ENCODE data around the gene SPHKAP. TPM values are rescaled to one million over a fixed set of nuclear protein-coding genes. Genes with fewer than 3 reads are reported as not detected.
A peak's percentile ranks its signal among the peaks of the same experiment; 100 is the strongest.
"Not testable (repeated sequence)": the region's sequence is repeated elsewhere in the genome, so short reads cannot be mapped to it uniquely, and the experiment has no call there.

The SPHKAP gene, protein sequence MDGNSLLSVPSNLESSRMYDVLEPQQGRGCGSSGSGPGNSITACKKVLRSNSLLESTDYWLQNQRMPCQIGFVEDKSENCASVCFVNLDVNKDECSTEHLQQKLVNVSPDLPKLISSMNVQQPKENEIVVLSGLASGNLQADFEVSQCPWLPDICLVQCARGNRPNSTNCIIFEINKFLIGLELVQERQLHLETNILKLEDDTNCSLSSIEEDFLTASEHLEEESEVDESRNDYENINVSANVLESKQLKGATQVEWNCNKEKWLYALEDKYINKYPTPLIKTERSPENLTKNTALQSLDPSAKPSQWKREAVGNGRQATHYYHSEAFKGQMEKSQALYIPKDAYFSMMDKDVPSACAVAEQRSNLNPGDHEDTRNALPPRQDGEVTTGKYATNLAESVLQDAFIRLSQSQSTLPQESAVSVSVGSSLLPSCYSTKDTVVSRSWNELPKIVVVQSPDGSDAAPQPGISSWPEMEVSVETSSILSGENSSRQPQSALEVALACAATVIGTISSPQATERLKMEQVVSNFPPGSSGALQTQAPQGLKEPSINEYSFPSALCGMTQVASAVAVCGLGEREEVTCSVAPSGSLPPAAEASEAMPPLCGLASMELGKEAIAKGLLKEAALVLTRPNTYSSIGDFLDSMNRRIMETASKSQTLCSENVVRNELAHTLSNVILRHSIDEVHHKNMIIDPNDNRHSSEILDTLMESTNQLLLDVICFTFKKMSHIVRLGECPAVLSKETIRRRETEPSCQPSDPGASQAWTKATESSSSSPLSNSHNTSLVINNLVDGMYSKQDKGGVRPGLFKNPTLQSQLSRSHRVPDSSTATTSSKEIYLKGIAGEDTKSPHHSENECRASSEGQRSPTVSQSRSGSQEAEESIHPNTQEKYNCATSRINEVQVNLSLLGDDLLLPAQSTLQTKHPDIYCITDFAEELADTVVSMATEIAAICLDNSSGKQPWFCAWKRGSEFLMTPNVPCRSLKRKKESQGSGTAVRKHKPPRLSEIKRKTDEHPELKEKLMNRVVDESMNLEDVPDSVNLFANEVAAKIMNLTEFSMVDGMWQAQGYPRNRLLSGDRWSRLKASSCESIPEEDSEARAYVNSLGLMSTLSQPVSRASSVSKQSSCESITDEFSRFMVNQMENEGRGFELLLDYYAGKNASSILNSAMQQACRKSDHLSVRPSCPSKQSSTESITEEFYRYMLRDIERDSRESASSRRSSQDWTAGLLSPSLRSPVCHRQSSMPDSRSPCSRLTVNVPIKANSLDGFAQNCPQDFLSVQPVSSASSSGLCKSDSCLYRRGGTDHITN (N-terminal part only)
- not detected for total RNA-seq

DNA sequence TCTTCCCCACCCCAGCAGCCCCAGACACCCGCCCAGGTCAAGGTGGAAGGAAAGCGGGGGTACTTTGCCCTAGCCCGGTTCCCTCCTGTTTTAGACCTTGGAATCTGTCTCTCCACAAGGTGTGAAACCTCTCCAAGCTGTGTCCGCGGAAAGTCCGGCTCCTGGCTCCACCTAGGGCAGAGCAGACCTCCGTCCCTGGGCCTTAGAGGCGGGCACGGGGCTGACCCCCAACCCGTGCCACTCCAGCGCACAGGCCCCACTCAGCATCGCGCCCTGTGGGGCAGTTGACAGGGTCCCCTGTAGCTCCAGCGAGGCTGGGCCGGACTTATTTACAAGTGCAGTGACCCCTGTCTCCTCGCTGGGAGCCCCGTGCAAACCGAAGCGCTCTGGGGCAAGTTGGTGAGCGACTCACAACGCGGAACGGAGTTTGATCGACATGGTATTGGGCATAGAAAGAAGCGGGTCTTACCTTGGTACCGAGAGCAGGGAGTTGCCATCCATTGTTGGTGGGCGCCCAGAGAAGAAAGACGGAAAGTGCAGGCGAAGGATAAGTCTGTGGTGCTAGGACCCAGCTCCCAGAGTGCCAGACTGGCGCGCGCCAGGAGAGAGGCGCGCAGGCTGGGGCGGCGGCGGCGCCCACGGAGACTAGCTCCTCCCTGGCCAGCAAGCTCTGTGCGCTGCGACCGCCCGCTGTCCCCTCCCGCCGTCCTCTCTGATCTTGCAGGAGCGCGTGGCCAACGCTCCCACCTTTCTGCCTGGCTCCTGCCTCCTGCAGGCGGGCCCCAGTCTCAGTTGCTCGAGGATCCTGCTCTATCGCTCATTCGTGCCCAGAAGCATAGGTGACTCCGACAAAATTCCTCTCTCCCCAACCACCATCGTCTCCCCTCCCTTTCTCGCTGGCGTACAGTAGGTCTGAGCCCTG lies at the start of gene SPHKAP:
Gene SPHKAP, minus strand, starts transcription at position 590 of the 922 bp plus-strand sequence. Its CDS starts 89 bp downstream, at position 501.
- Mint-ChIP-seq H3K27me3 (peaks cover 4% of the 10 kb centered on the region), H3K4me1 (no peaks in the 10 kb centered on the region), H3K27ac (no peak within 1 kb of the TSS), H3K36me3 (no peaks in the 10 kb centered on the region), H3K4me3 (no peak within 1 kb of the TSS), H3K9me3 (ENCODE audit: low read depth) (peaks cover 7% of the 10 kb centered on the region)
- ATAC-seq (no peak), DNase-seq (no peak)
- CTCF ChIA-PET = no interaction called here

DNA sequence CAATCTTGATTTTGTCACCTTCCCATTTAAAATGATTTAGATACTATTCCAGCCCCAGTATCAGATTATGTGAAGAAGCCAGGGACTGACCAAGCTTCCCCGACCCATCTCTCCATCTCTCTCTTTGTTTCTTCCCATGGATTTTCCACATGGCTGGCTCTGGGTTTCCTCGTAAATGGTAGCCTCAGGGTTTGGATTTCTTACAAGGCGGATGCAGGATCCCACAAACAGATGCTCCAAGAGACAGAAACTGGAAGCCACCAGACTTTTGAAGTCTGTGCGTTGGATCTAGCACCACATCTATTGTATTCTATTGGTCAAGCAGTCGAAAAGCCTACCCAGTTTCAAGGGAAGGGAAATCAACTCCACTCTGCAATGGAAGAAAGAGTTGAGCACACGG lies 46.0 kb upstream of the SPHKAP start:
- ATAC-seq = no peak
- Mint-ChIP-seq H3K36me3 (no peaks in the 10 kb centered on the region), H3K27ac (no peak overlapping the region), H3K4me1 (no peaks in the 10 kb centered on the region), H3K27me3 (no peaks in the 10 kb centered on the region), H3K9me3 (ENCODE audit: low read depth) (no peaks in the 10 kb centered on the region), H3K4me3 (no peak overlapping the region)
- CTCF ChIA-PET = no interaction called here
- no peak for DNase-seq

DNA sequence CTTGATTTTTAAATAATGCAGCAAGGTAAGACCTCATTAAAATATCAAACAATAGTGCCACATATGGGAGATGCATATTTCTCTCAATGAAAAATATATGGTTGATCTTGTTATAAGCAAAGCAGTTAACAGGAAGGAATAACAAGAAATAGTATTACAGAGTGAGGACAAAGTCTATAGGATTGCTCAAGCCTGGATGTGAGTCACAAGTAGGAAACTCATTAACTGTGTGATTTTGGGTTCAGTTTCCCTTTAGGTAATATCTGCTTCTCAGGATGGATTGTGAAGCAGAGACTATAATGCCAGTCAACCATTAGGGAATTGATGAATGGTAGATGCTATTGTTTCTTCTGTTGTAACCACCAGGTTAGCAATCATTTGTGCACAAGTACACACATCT lies 42.9 kb upstream of the SPHKAP start:
- ATAC-seq = no peak
- Mint-ChIP-seq H3K9me3 (ENCODE audit: low read depth) (peaks cover 2% of the 10 kb centered on the region), H3K27ac (no peak overlapping the region), H3K4me3 (no peak overlapping the region), H3K27me3 (no peaks in the 10 kb centered on the region), H3K36me3 (no peaks in the 10 kb centered on the region), H3K4me1 (no peaks in the 10 kb centered on the region)
- CTCF ChIA-PET = no interaction called here
- no peak for DNase-seq

DNA sequence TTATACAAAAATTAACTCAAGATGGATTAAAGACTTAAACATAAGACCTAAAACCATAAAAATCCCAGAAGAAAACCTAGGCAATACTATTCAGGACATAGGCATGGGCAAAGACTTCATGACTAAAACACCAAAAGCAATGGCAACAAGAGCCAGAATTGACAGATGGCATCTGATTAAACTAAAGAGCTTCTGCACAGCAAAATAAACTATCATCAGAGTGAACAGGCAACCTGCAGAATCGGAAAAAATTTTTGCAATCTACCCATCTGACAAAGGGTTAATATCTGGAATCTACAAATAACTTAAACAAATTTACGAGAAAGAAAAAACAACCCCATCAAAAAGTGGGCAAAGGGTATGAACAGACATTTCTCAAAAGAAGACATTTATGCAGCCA lies 37.1 kb upstream of the SPHKAP start:
- H3K4me3 Mint-ChIP-seq = not testable (repeated sequence)

DNA sequence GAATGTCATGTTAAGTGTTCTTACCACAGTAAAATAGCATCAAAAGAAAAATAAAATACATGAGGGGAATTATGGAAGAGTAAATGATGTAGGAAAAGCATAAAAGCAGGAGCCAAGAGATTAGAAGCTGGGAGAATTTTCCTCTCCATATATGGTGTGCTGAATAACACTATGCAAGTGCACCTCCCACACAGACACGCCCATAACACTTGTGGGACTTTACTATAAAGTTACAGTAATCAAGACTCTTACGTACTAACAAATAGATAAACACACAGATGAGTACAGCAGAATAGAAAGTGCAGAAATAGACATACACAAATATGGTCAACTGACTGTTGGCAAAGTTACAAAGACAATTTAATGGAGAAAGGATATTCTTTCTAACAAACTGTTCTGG lies 16.0 kb upstream of the SPHKAP start:
- H3K9me3 Mint-ChIP-seq (ENCODE audit: low read depth) = peaks cover 5% of the 10 kb centered on the region
- H3K4me3 Mint-ChIP-seq = no peak overlapping the region
- DNase-seq (no peak), ATAC-seq (no peak)
- CTCF ChIA-PET = no interaction called here
- H3K4me1 Mint-ChIP-seq = no peaks in the 10 kb centered on the region
- no peaks in the 10 kb centered on the region for H3K36me3 Mint-ChIP-seq
- H3K27ac Mint-ChIP-seq = no peak overlapping the region
- H3K27me3 Mint-ChIP-seq = no peaks in the 10 kb centered on the region

More for the DNA sequence above, 37.1 kb upstream of the SPHKAP start:
- H3K36me3 Mint-ChIP-seq; H3K9me3 Mint-ChIP-seq (ENCODE audit: low read depth); ATAC-seq; DNase-seq; H3K27me3 Mint-ChIP-seq; CTCF ChIA-PET; H3K27ac Mint-ChIP-seq; H3K4me1 Mint-ChIP-seq: not testable (repeated sequence)

DNA sequence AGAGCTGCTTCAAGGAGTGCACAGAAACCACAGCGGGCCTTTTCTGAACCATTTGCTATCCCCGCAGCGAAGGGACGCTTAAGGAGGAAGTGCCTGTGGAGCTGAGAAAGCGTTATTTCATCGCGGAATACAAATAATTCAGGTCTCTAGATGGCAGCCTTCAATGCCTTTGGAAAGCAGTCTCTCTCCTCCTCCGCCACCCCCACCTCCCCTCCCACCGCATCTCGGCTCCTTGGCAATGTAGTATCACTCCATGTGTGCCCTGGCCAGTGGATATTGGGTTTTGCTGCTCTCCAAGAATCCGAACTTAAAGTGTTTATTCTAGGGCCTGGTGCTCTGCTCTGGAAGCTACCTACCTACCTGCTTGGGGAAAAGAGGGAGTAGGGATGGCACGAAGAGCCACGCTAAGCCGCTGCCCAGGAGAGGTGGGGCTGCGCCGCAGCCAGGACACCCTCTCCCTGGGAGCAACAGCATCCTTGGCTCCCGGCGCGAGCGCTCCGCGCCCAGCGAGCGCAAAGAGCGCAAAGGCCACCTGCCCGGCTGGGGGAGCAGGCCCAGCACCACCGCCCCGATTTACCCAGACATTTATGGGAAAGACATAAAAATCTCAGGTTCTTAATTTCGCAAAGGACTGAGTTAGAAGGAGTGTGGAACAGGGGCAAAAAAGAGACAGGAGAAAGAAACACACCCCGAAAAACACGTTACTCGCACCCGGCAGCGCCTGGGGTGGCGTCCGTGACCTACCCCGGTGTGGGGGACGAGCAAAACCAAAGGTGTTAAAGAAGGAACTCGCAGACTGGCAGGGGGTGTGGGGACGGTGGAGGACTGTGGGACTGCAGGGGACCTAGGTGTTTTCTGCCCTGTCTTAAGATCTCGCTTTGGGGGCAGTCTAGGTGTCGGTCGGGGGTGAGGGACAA lies 1.0 kb downstream of the SPHKAP start:
- H3K4me3 Mint-ChIP-seq = no peak overlapping the region
- no peak overlapping the region for H3K27ac Mint-ChIP-seq
- H3K9me3 Mint-ChIP-seq (ENCODE audit: low read depth) = peaks cover 7% of the 10 kb centered on the region
- CTCF ChIA-PET = no interaction called here
- peaks cover 4% of the 10 kb centered on the region for H3K27me3 Mint-ChIP-seq
- H3K36me3 Mint-ChIP-seq = no peaks in the 10 kb centered on the region
- no peak for ATAC-seq
- DNase-seq = no peak
- H3K4me1 Mint-ChIP-seq = no peaks in the 10 kb centered on the region

DNA sequence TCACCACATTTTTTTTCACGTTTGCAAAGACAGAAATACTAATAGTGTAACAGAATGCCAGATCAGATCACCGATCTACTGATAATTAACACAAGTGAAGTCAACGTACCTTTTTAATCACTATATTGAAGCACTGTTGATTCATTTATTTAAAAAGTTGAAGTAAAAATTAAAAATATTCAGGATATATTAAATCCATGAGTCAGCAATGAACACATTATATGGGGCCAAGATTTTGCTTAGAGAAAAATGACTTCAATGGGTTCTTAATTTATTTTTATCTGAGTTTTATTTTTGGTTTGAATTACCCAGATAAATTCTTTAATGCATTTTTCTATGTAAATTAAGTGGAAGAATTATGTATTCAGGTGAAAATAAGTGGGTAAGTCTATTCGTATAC lies 14.2 kb downstream of the SPHKAP start:
- CTCF ChIA-PET = no interaction called here
- ATAC-seq (no peak), DNase-seq (no peak)
- no peak overlapping the region for H3K27ac Mint-ChIP-seq
- H3K36me3 Mint-ChIP-seq = no peaks in the 10 kb centered on the region
- no peaks in the 10 kb centered on the region for H3K4me1 Mint-ChIP-seq
- no peak overlapping the region for H3K4me3 Mint-ChIP-seq
- peaks cover 3% of the 10 kb centered on the region for H3K9me3 Mint-ChIP-seq (ENCODE audit: low read depth)
- no peaks in the 10 kb centered on the region for H3K27me3 Mint-ChIP-seq

DNA sequence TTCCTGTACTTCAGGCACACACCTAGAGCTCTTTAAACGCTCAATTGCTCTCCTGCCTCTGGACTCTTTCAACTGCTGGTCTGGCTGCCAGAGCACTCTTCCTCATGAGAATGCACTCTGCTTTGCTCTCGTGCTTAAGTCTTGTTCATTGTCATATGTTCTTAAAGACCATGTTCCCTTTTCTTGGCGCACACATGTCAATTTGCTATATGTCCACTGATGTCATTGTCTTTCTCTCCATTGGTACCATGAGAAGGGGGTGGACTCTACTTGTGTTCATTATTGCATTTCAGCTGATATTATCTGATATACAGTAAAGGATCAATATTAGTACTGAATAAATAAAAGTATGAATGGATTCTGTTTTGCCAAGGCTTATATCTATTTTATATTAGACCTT lies 16.8 kb downstream of the SPHKAP start:
- ATAC-seq (no peak), DNase-seq (no peak)
- Mint-ChIP-seq H3K27me3 (no peaks in the 10 kb centered on the region), H3K4me1 (no peaks in the 10 kb centered on the region), H3K9me3 (ENCODE audit: low read depth) (peaks cover 12% of the 10 kb centered on the region), H3K4me3 (no peak overlapping the region), H3K27ac (no peak overlapping the region), H3K36me3 (no peaks in the 10 kb centered on the region)
- CTCF ChIA-PET = no interaction called here

DNA sequence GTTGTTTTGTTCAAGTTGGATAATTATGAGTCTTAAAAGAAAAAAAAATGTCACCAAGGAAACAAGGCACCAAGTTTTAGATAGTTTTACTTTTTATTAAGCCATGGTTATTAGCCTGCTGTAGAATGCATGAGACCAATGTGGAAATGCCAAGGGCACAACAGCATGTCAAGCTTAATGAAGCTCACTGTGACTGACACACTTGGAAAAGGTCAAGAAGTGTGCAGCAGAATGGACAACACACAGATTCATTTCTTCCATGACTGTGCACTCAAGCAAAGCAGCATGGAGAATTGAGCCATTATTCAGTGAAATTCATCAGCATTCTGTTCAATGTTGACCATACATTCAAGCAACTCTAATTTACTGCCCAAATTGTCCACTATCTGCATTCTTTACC lies 23.6 kb downstream of the SPHKAP start:
- Mint-ChIP-seq H3K27ac (no peak overlapping the region), H3K36me3 (no peaks in the 10 kb centered on the region), H3K4me1 (no peaks in the 10 kb centered on the region), H3K4me3 (no peak overlapping the region), H3K9me3 (ENCODE audit: low read depth) (peaks cover 13% of the 10 kb centered on the region), H3K27me3 (no peaks in the 10 kb centered on the region)
- ATAC-seq (no peak), DNase-seq (no peak)
- CTCF ChIA-PET = no interaction called here

DNA sequence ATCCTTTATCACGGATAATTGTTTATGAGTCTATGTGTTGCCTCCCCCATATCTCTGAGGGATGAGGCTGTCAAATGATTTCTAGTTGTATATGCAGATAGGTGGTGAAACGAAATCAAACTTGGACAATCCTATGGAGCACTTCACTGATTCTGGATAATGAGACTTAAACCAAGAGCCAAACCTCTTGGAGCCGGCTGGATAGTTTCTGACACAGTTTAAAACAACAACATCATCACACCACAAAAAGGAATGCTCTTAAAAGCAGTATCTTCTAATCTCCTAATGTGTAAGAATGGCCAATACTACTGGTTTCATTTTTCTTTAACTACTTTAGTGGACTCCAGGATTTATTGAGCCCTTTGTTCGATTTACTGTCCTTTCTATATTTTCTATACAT lies 36.5 kb downstream of the SPHKAP start:
- ATAC-seq = no peak
- Mint-ChIP-seq H3K27me3 (no peaks in the 10 kb centered on the region), H3K4me1 (peaks cover 5% of the 10 kb centered on the region), H3K4me3 (no peak overlapping the region), H3K9me3 (ENCODE audit: low read depth) (peaks cover 11% of the 10 kb centered on the region), H3K36me3 (no peaks in the 10 kb centered on the region), H3K27ac (no peak overlapping the region)
- CTCF ChIA-PET = no interaction called here
- no peak for DNase-seq

DNA sequence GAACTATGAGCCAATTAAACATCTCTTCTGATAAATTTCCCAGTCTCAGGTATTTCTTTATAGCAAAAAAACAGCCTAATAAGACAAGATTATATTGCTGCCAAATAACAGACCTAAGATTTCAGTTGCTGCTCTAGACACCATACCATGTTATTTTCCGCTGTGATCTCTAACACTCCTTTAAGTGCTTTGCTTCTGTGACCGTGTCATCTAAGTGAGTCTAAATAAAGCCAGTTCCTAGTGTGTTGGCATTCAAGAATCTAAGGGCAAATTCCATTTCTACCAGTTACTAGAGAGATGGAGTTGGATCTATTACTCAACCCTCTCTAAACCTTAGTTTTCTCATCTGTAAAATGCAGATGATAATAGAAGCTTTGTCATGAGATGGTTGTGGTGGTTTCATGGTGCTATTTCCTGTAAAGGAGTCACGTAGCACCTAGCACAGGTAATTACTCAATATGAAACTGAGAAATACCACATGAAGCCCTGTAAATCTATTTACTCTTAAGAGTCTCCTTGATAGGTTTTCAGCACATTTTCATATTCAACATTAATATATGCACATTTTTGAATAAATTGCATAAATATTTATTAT lies 40.5 kb downstream of the SPHKAP start:
- H3K4me1 Mint-ChIP-seq = peaks cover 5% of the 10 kb centered on the region
- no peak overlapping the region for H3K27ac Mint-ChIP-seq
- peak; percentile 30 for ATAC-seq
- no peak for DNase-seq
- H3K9me3 Mint-ChIP-seq (ENCODE audit: low read depth) = peaks cover 14% of the 10 kb centered on the region
- H3K27me3 Mint-ChIP-seq = no peaks in the 10 kb centered on the region
- no peak overlapping the region for H3K4me3 Mint-ChIP-seq
- CTCF ChIA-PET = no interaction called here
- H3K36me3 Mint-ChIP-seq = no peaks in the 10 kb centered on the region

DNA sequence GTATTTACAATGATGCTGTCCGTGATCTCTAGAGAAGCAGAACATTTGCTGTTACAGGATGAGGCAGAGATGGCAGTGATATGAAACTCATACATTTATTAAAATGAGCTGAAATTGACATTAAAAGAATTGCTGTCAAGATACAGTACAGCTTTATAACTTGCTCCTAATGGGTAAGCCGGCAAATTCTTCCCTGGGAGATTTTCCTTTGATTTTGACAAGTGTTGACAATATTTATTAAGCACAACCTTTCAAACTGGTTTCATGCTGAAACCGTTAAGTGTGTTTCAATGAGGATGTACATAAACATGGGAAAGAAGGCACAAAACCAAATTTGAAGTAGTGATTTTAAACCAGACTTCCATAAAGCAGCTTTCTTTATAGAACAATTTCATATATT lies 45.5 kb downstream of the SPHKAP start:
- CTCF ChIA-PET = no interaction called here
- no peak overlapping the region for H3K27ac Mint-ChIP-seq
- DNase-seq (no peak), ATAC-seq (no peak)
- H3K9me3 Mint-ChIP-seq (ENCODE audit: low read depth) = peaks cover 6% of the 10 kb centered on the region
- H3K4me3 Mint-ChIP-seq = no peak overlapping the region
- H3K4me1 Mint-ChIP-seq = peaks cover 3% of the 10 kb centered on the region
- H3K27me3 Mint-ChIP-seq = no peaks in the 10 kb centered on the region
- H3K36me3 Mint-ChIP-seq = no peaks in the 10 kb centered on the region
